ENCODE data around the gene TNP1. TPM values are rescaled to one million over a fixed set of nuclear protein-coding genes. Genes with fewer than 3 reads are reported as not detected.

TNP1 gene
- total and polyA plus RNA-seq, 2 experiments from 2014 or later = not detected

- TF ChIP-seq EZH2 (IDR thresholded peaks at IDR 0.05; ENCODE audit: low read depth, unreplicated experiment) (no peak), REST (IDR thresholded peaks at IDR 0.05; ENCODE audit: unreplicated experiment) (no peak), EZH2phosphoT487 (IDR thresholded peaks at IDR 0.05; ENCODE audit: unreplicated experiment) (no peak), ZNF114 (CRISPR knock-in tag; IDR thresholded peaks at IDR 0.05) (no peak), NANOG (IDR thresholded peaks at IDR 0.05; ENCODE audit: borderline replicate concordance) (no peak), POLR2AphosphoS5 (IDR thresholded peaks at IDR 0.05; ENCODE audit: low read depth) (no peak)
Observed at GRCh38 chr2:216863946-216864345, 4.1 kb upstream of the TNP1 start (continued).

DNA sequence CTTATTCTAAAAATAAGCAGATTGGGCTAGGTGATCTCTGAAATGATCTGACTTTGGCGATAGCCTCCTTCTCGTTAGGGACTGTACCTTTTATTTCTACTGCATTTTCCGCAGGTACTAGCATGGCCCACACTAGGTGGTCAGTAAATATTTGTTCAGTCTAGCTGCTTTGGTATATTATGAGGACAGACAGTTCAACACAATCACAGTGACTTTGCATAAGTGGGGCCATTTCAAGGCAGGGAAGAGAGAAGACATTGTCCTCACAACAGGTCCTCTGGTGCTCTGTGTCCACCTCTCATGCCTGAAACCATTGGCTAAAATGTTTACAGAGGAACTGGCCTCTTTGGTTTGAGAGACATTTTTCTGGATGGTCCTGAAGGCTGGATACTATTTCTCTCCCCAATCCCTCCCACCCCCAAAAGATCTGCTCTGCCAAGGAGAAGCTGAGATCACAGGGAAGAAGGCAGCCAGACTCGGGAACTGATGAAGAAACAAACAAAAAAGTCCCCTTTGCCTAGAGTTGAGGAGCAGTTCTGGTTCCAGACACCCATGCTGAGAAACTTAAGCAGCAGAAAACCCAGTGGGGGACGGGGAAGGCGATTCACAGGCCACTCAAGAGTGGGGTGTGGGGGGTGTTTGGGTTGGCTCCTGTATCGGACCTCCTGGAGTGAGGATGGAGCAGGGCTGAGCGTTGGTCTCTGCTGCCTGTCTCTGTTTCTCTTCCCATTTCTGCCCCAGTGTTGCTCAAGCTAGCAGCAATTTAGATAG lies 2.9 kb upstream of the TNP1 start:
- Mint-ChIP-seq H3K27ac (no peak overlapping the region), H3K27me3 (ENCODE audit: insufficient read depth, low read depth, poor library complexity) (peaks cover 5% of the 10 kb centered on the region), H3K36me3 (ENCODE audit: low read depth) (peaks cover 3% of the 10 kb centered on the region; the same call in 2 of the 3 replicates), H3K4me3 (no peak overlapping the region), H3K9me3 (peaks cover 19% of the 10 kb centered on the region), H3K4me1 (no peaks in the 10 kb centered on the region)
- Histone ChIP-seq H3F3A (replicated peaks; ENCODE audit: low read depth) (no peaks in the 10 kb centered on the region), H4K20me1 (replicated peaks; ENCODE audit: insufficient read depth) (no peaks in the 10 kb centered on the region), H3K4me2 (no peak overlapping the region), H3K27ac (ENCODE audit: low read depth) (no peak overlapping the region), H3K4me3 (no peak overlapping the region), H3K27me3 (ENCODE audit: insufficient read depth) (no peaks in the 10 kb centered on the region), H3K9me2 (ENCODE audit: insufficient read depth) (peaks cover 18% of the 10 kb centered on the region), H3K4me1 (ENCODE audit: insufficient read depth) (no peaks in the 10 kb centered on the region), H3K79me2 (replicated peaks; ENCODE audit: insufficient read depth) (no peaks in the 10 kb centered on the region), H2AFZ (no peak overlapping the region), H3K36me3 (ENCODE audit: insufficient read depth) (no peaks in the 10 kb centered on the region)
- ATAC-seq = no peak
- DNase-seq (ENCODE audit: low spot score) = no peak
- no peak for TF ChIP-seq EZH2phosphoT487 (IDR thresholded peaks at IDR 0.05; ENCODE audit: unreplicated experiment)
- TF ChIP-seq ZNF462 (CRISPR knock-in tag; IDR thresholded peaks at IDR 0.05) = no peak
- no peak for TF ChIP-seq CTCF (conservative IDR thresholded peaks at IDR 0.05; ENCODE audit: low read depth in 2 of 2)
- no peak for TF ChIP-seq ZNF331 (CRISPR knock-in tag; IDR thresholded peaks at IDR 0.05; ENCODE audit: low read depth)
